HEK293 (cell line): ENCODE data around the gene CRACR2A.

Source experiments
- INSM2 ChIP-seq: fragments of 450-650 bp; formaldehyde crosslinking; IDR thresholded peaks from 2 replicates; pipeline ENCODE4 v1.5.1; 2016; ENCODE audit warnings: missing biosample characterization, missing genetic modification characterization
- KLF17 ChIP-seq: fragments of 450-650 bp; formaldehyde crosslinking; IDR thresholded peaks from 2 replicates; pipeline ENCODE4 v1.5.1; 2016; ENCODE audit warnings: missing biosample characterization, missing genetic modification characterization
- MZF1 ChIP-seq: fragments of 450-650 bp; formaldehyde crosslinking; IDR thresholded peaks from 2 replicates; pipeline ENCODE4 v1.5.1; 2017; ENCODE audit warnings: missing biosample characterization, missing genetic modification characterization, borderline replicate concordance
- PATZ1 ChIP-seq: fragments of 450-650 bp; formaldehyde crosslinking; IDR thresholded peaks from 2 replicates; pipeline ENCODE4 v1.5.1; 2016; ENCODE audit warnings: missing biosample characterization, missing genetic modification characterization
- PRDM2 ChIP-seq: fragments of 450-650 bp; formaldehyde crosslinking; IDR thresholded peaks from 2 replicates; pipeline ENCODE4 v1.5.1; 2016; ENCODE audit warnings: missing biosample characterization, missing genetic modification characterization, borderline replicate concordance
- TRIM28 ChIP-seq: IDR thresholded peaks from 2 replicates; pipeline ENCODE4 v1.6.1; 2011; ENCODE audit warnings: low read length, control low read depth, borderline replicate concordance
- ZBTB1 ChIP-seq: fragments of 450-650 bp; formaldehyde crosslinking; IDR thresholded peaks from 2 replicates; pipeline ENCODE4 v1.5.1; 2016; ENCODE audit warnings: missing biosample characterization, missing genetic modification characterization
- ZBTB17 ChIP-seq: fragments of 450-650 bp; formaldehyde crosslinking; IDR thresholded peaks from 2 replicates; pipeline ENCODE4 v1.5.1; 2016; ENCODE audit warnings: missing biosample characterization, missing genetic modification characterization
- ZFP41 ChIP-seq: fragments of 450-650 bp; formaldehyde crosslinking; IDR thresholded peaks from 2 replicates; pipeline ENCODE4 v1.5.1; 2016; ENCODE audit warnings: missing biosample characterization, missing genetic modification characterization, borderline replicate concordance
- ZNF140 ChIP-seq: fragments of 450-650 bp; formaldehyde crosslinking; IDR thresholded peaks from 2 replicates; pipeline ENCODE4 v1.5.1; 2016; ENCODE audit warnings: missing biosample characterization, missing genetic modification characterization
- ZNF175 ChIP-seq: fragments of 450-650 bp; formaldehyde crosslinking; IDR thresholded peaks from 2 replicates; pipeline ENCODE4 v1.5.1; 2016; ENCODE audit warnings: missing biosample characterization, missing genetic modification characterization
- ZNF24 ChIP-seq: fragments of 450-650 bp; formaldehyde crosslinking; IDR thresholded peaks from 2 replicates; pipeline ENCODE4 v1.5.1; 2016; ENCODE audit warnings: missing biosample characterization, missing genetic modification characterization
- ZNF274 ChIP-seq, 2 experiments: fragments of 200-500 bp in 1 of 2; fragments of 450-650 bp in 1 of 2; sonication (Bioruptor generic) in 1 of 2; formaldehyde crosslinking in 1 of 2; IDR thresholded peaks; 2 replicates each; pipeline versions ENCODE4 v1.5.1 to v1.6.1; 2014 to 2016; ENCODE audit warnings: borderline replicate concordance in 1 of 2, inconsistent platforms in 1 of 2, low read length in 1 of 2, missing biosample characterization in 1 of 2, missing genetic modification characterization in 1 of 2
- ZNF335 ChIP-seq: fragments of 450-650 bp; formaldehyde crosslinking; conservative IDR thresholded peaks from 2 replicates; pipeline ENCODE4 v1.5.1; 2016; ENCODE audit warnings: missing biosample characterization, missing genetic modification characterization
- ZNF354C ChIP-seq: fragments of 450-650 bp; formaldehyde crosslinking; IDR thresholded peaks from 2 replicates; pipeline ENCODE4 v1.5.1; 2016; ENCODE audit warnings: missing biosample characterization, missing genetic modification characterization, low read depth, borderline replicate concordance
- ZNF37A ChIP-seq: fragments of 450-650 bp; IDR thresholded peaks from 2 replicates; pipeline ENCODE4 v1.5.1; 2018; ENCODE audit warnings: missing biosample characterization, missing genetic modification characterization
- ZNF510 ChIP-seq: fragments of 450-650 bp; formaldehyde crosslinking; IDR thresholded peaks from 2 replicates; pipeline ENCODE4 v1.5.1; 2018; ENCODE audit warnings: mild to moderate bottlenecking, missing genetic modification characterization, missing biosample characterization; ENCODE audit not compliant: insufficient replicate concordance
- ZNF555 ChIP-seq: fragments of 450-650 bp; formaldehyde crosslinking; conservative IDR thresholded peaks from 2 replicates; pipeline ENCODE4 v1.5.1; 2017; ENCODE audit warnings: missing biosample characterization, mild to moderate bottlenecking, missing genetic modification characterization, inconsistent platforms
- ZNF629 ChIP-seq: fragments of 450-650 bp; formaldehyde crosslinking; IDR thresholded peaks from 2 replicates; pipeline ENCODE4 v1.5.1; 2017; ENCODE audit warnings: missing biosample characterization, missing genetic modification characterization
- ZNF692 ChIP-seq: fragments of 450-650 bp; formaldehyde crosslinking; IDR thresholded peaks from 2 replicates; pipeline ENCODE4 v1.5.1; 2016; ENCODE audit warnings: missing biosample characterization, missing genetic modification characterization
- ZNF76 ChIP-seq: fragments of 450-650 bp; formaldehyde crosslinking; IDR thresholded peaks from 2 replicates; pipeline ENCODE4; 2016; ENCODE audit warnings: low read depth, missing biosample characterization, missing genetic modification characterization, borderline replicate concordance
- ZSCAN4 ChIP-seq: fragments of 450-650 bp; formaldehyde crosslinking; IDR thresholded peaks from 2 replicates; pipeline ENCODE4 v1.5.1; 2017; ENCODE audit warnings: missing biosample characterization, missing genetic modification characterization
- ZSCAN5A ChIP-seq: fragments of 450-650 bp; formaldehyde crosslinking; IDR thresholded peaks from 2 replicates; pipeline ENCODE4 v1.5.1; 2016; ENCODE audit warnings: missing biosample characterization, missing genetic modification characterization

The CRACR2A gene

GRCh38 chr12:3600039-3600720 lies 152.7 kb downstream of the CRACR2A start (continued):
- TF ChIP-seq PATZ1 (tag by site-specific recombination): peak; percentile 23; the same call in 1 of the 2 replicates
- TF ChIP-seq TRIM28: peak; percentile 79; the same call in 1 of the 2 replicates
- no peak for TF ChIP-seq PRDM2 (tag by site-specific recombination)
- no peak for TF ChIP-seq ZNF140 (tag by site-specific recombination)
- TF ChIP-seq ZBTB1: no peak
- 0 out of 2 replicates have a peak, but pooled peaks have one; percentile 12 for TF ChIP-seq ZNF335
- no peak for TF ChIP-seq ZSCAN4
- TF ChIP-seq ZNF76 (tag by site-specific recombination): no peak
- TF ChIP-seq ZNF692 (tag by site-specific recombination): 0 out of 2 replicates have a peak, but pooled peaks have one; percentile 30
- no peak for TF ChIP-seq ZNF274 (IDR thresholded peaks at IDR 0.05; ENCODE audit: low read length)
- TF ChIP-seq ZNF274 (tag by site-specific recombination; IDR thresholded peaks at IDR 0.05; ENCODE audit: borderline replicate concordance): no peak
- 0 out of 2 replicates have a peak, but pooled peaks have one; percentile 41 for TF ChIP-seq ZNF24 (tag by site-specific recombination)
- TF ChIP-seq ZBTB17: peak; percentile 39
- TF ChIP-seq ZNF37A: no peak
- TF ChIP-seq ZNF510: no peak
- no peak for TF ChIP-seq KLF17 (tag by site-specific recombination)
- no peak for TF ChIP-seq ZNF555
- no peak for TF ChIP-seq ZNF629 (tag by site-specific recombination)
- no peak for TF ChIP-seq ZNF354C (tag by site-specific recombination)
- TF ChIP-seq ZSCAN5A (tag by site-specific recombination): no peak
- no peak for TF ChIP-seq ZNF175 (tag by site-specific recombination)
- TF ChIP-seq INSM2: no peak
- TF ChIP-seq MZF1 (tag by site-specific recombination): no peak
- no peak for TF ChIP-seq ZFP41
